HepG2 (cell line): ENCODE data around the gene NUDT15. TPM values are rescaled to one million over a fixed set of nuclear protein-coding genes. Genes with fewer than 3 reads are reported as not detected.

Source experiments
- BATF2 ChIP-seq: sonication (generic); formaldehyde crosslinking; IDR thresholded peaks from 2 replicates; pipeline ENCODE4 v1.8.0; 2022; ENCODE audit warnings: mild to moderate bottlenecking, missing genetic modification reagents, moderate library complexity
- CEBPG ChIP-seq: IDR thresholded peaks from 2 replicates; pipeline ENCODE4 v1.6.1; 2016
- FOXO1 ChIP-seq: sonication (generic); formaldehyde crosslinking; IDR thresholded peaks from 2 replicates; pipeline ENCODE4 v1.4.0; 2020; ENCODE audit warnings: missing genetic modification reagents
- GABPB1 ChIP-seq: IDR thresholded peaks from 2 replicates; pipeline ENCODE4 v1.6.1; 2016; ENCODE audit warnings: mild to moderate bottlenecking, missing genetic modification reagents, moderate library complexity, missing compliant biosample characterization
- GPN1 ChIP-seq: sonication (generic); formaldehyde crosslinking; IDR thresholded peaks from 2 replicates; pipeline ENCODE4 v1.5.1; 2020; ENCODE audit warnings: missing genetic modification reagents, borderline replicate concordance
- GRHL1 ChIP-seq: sonication (generic); formaldehyde crosslinking; conservative IDR thresholded peaks from 2 replicates; pipeline ENCODE4 v1.8.0; 2022; ENCODE audit warnings: missing genetic modification reagents
- KAT2B ChIP-seq: fragments of 150-350 bp; IDR thresholded peaks from 2 replicates; pipeline ENCODE4 v1.6.1; 2014; ENCODE audit warnings: low read depth, low read length, borderline replicate concordance
- KAT8 ChIP-seq: IDR thresholded peaks from 2 replicates; pipeline ENCODE4 v1.6.1; 2016; ENCODE audit warnings: missing genetic modification reagents, missing compliant biosample characterization
- KDM5B ChIP-seq: sonication (generic); formaldehyde crosslinking; IDR thresholded peaks from 2 replicates; pipeline ENCODE4 v1.4.0; 2020; ENCODE audit warnings: missing genetic modification reagents, mild to moderate bottlenecking, borderline replicate concordance
- MIER3 ChIP-seq: IDR thresholded peaks from 2 replicates; pipeline ENCODE4 v1.6.1; 2016; ENCODE audit warnings: missing compliant biosample characterization, borderline replicate concordance
- NR3C1 ChIP-seq: sonication (generic); formaldehyde crosslinking; IDR thresholded peaks from 2 replicates; pipeline ENCODE4 v1.4.0; 2020; ENCODE audit warnings: missing genetic modification reagents
- REL ChIP-seq: sonication (generic); formaldehyde crosslinking; conservative IDR thresholded peaks from 2 replicates; pipeline ENCODE4 v1.8.0; 2022; ENCODE audit warnings: mild to moderate bottlenecking, missing genetic modification reagents, moderate library complexity
- SOX13 ChIP-seq, 3 experiments: fragments of 450-650 bp in 1 of 3; sonication (generic) in 1 of 3; formaldehyde crosslinking in 1 of 3; IDR thresholded peaks in 2 of 3; conservative IDR thresholded peaks in 1 of 3; 2 replicates each; pipeline versions ENCODE4 v1.5.0 to v1.6.1; 2016 to 2020; ENCODE audit warnings: antibody characterized with exemption in 1 of 3, mild to moderate bottlenecking in 1 of 3, missing compliant biosample characterization in 1 of 3, missing genetic modification reagents in 1 of 3, moderate library complexity in 1 of 3
- TCF12 ChIP-seq, 2 experiments: fragments of 450-650 bp in 1 of 2; sonication (generic) in 1 of 2; formaldehyde crosslinking in 1 of 2; IDR thresholded peaks; 2 replicates each; pipeline versions ENCODE4 v1.6.1 to v1.8.0; 2017 to 2022; ENCODE audit warnings: antibody characterized with exemption in 1 of 2, mild to moderate bottlenecking in 1 of 2, missing genetic modification reagents in 1 of 2, moderate library complexity in 1 of 2
- TRIM24 ChIP-seq: sonication (generic); formaldehyde crosslinking; IDR thresholded peaks from 2 replicates; pipeline ENCODE4 v1.8.0; 2022; ENCODE audit warnings: mild to moderate bottlenecking, missing genetic modification reagents
- ZFP37 ChIP-seq: sonication (generic); formaldehyde crosslinking; IDR thresholded peaks from 2 replicates; pipeline ENCODE4 v1.4.0; 2020; ENCODE audit warnings: missing genetic modification reagents, borderline replicate concordance
- ZNF143 ChIP-seq: sonication (generic); formaldehyde crosslinking; IDR thresholded peaks from 2 replicates; pipeline ENCODE4 v1.4.0; 2020; ENCODE audit warnings: missing genetic modification reagents
- ZNF276 ChIP-seq: sonication (generic); formaldehyde crosslinking; IDR thresholded peaks from 2 replicates; pipeline ENCODE4 v1.4.0; 2020; ENCODE audit warnings: mild to moderate bottlenecking, low read depth, missing genetic modification reagents
- ZNF512B ChIP-seq: sonication (generic); formaldehyde crosslinking; IDR thresholded peaks from 2 replicates; pipeline ENCODE4 v1.5.1; 2020; ENCODE audit warnings: missing genetic modification reagents, mild to moderate bottlenecking, borderline replicate concordance
- ZNF788 ChIP-seq: sonication (generic); formaldehyde crosslinking; IDR thresholded peaks from 2 replicates; pipeline ENCODE4 v1.5.0; 2020; ENCODE audit warnings: mild to moderate bottlenecking, missing genetic modification reagents, borderline replicate concordance
- polyA plus RNA-seq, 8 experiments: library from polyadenylated mRNA; depleted of rRNA in 3 of 8; stranded (reverse) in 7 of 8; unstranded in 1 of 8; fragments of >200 nt; fragmentation: Illumina TruSeq in 4 of 8; extraction: Trizol in 4 of 8; gene quantifications; 2 replicates each; pipeline versions ENCODE4 v1.2.1 to v1.2.3, GENCODE V29; 2011 to 2016; ENCODE audit warnings: low read depth in 4 of 8, missing spikeins in 1 of 8, mixed read lengths in 1 of 8; ENCODE audit not compliant: insufficient read depth in 1 of 8
- total RNA-seq, 5 experiments: library from RNA; depleted of rRNA; stranded (reverse); fragments of >200 nt; fragmentation: Illumina TruSeq; extraction: Trizol; gene quantifications; 2 replicates each; pipeline ENCODE4 v1.2.3, GENCODE V29; 2016; ENCODE audit warnings: low read depth in 1 of 5

The NUDT15 gene
- total and polyA plus RNA-seq, 2 of the 13 experiments (the other 11 are each of a cell fraction or from before 2014, with no cell fraction given), result 21.3 to 47.3 TPM

GRCh38 chr13:48094781-48095502 lies 57.4 kb downstream of the NUDT15 start, which contains the start of gene MED4 (continued):
- TF ChIP-seq KAT8 (CRISPR knock-in tag) (peak; percentile 98), NR3C1 (CRISPR knock-in tag) (no peak), FOXO1 (CRISPR knock-in tag) (peak; percentile 68), GABPB1 (CRISPR knock-in tag) (peak; percentile 97), GRHL1 (CRISPR knock-in tag) (no peak), REL (CRISPR knock-in tag) (0 out of 2 replicates have a peak, but pooled peaks have one; percentile 45), ZFP37 (peak; percentile 56; the same call in 1 of the 2 replicates), BATF2 (CRISPR knock-in tag) (0 out of 2 replicates have a peak, but pooled peaks have one; percentile 32), MIER3 (CRISPR knock-in tag) (peak; percentile 87), KAT2B (no peak), ZNF512B (CRISPR knock-in tag) (no peak), TRIM24 (CRISPR knock-in tag) (no peak), KDM5B (CRISPR knock-in tag) (peak; percentile 55; the same call in 1 of the 2 replicates), ZNF143 (CRISPR knock-in tag) (no peak), TCF12 (IDR thresholded peaks at IDR 0.05) (no peak), TCF12 (CRISPR knock-in tag; IDR thresholded peaks at IDR 0.05) (no peak; the same call in 1 of the 2 replicates), GPN1 (no peak; the same call in 1 of the 2 replicates), CEBPG (CRISPR knock-in tag) (peak; percentile 45; the same call in 1 of the 2 replicates), ZNF276 (CRISPR knock-in tag) (no peak), SOX13 (IDR thresholded peaks at IDR 0.05) (no peak), SOX13 (CRISPR knock-in tag; conservative IDR thresholded peaks at IDR 0.05 in 1 of 2, IDR thresholded peaks at IDR 0.05 in 1 of 2) (peak in 1 of 2 experiments; percentile 71; a peak in 2 of 4 replicates), ZNF788 (CRISPR knock-in tag) (0 out of 2 replicates have a peak, but pooled peaks have one; percentile 89)
